Stimulated activated naive CD8-positive, alpha-beta T cell treated with anti-CD3 and anti-CD28 coated beads, Interleukin-15, amount 100 ng/mL, for 72 hours (primary cell): Measurements from ENCODE around the gene BRCA2.

Source experiments
- ATAC-seq: fragments of 150-1000 bp; cut with Tn5 transposase; 2 replicates; pipeline ENCODE4 v1.10.0; 2021; ENCODE audit warnings: mild to moderate bottlenecking, moderate library complexity
- DNase-seq, 2 donors: peaks; one replicate each; pipeline ENCODE4 v3.0.0; 2021 to 2022
- H3K27ac Mint-ChIP-seq, 2 donors: one replicate each; pipeline ENCODE4 v1.8.0; 2022; ENCODE audit warnings: mild to moderate bottlenecking in 2 of 2, mixed read lengths in 2 of 2, moderate library complexity in 2 of 2
- H3K27me3 Mint-ChIP-seq: one replicate; pipeline ENCODE4 v1.8.0; 2022; ENCODE audit warnings: mixed read lengths
- H3K4me1 Mint-ChIP-seq: one replicate; pipeline ENCODE4 v1.8.0; 2022; ENCODE audit warnings: mild to moderate bottlenecking, mixed read lengths
- H3K4me3 Mint-ChIP-seq, 2 donors: one replicate each; pipeline ENCODE4 v1.8.0; 2022; ENCODE audit warnings: mild to moderate bottlenecking in 2 of 2, mixed read lengths in 2 of 2, moderate library complexity in 1 of 2
- H3K9me3 Mint-ChIP-seq, 2 donors: one replicate each; pipeline ENCODE4 v1.8.0; 2022; ENCODE audit warnings: mixed read lengths in 2 of 2

The BRCA2 gene

GRCh38 chr13:32299893-32300292, 15.4 kb upstream of the BRCA2 start:
- ATAC-seq (peak; percentile 42), DNase-seq (no peak)
- Mint-ChIP-seq H3K4me3 (no peak overlapping the region), H3K4me1 (no peaks in the 10 kb centered on the region), H3K27me3 (peaks cover 5% of the 10 kb centered on the region), H3K9me3 (no peaks in the 10 kb centered on the region), H3K27ac (no peak overlapping the region)

- H3K27ac Mint-ChIP-seq, result no peak overlapping the region
- H3K27me3 Mint-ChIP-seq, result peaks cover 5% of the 10 kb centered on the region
- H3K9me3 Mint-ChIP-seq, result no peaks in the 10 kb centered on the region
- H3K4me1 Mint-ChIP-seq, result no peaks in the 10 kb centered on the region
- ATAC-seq, result no peak
- no peak for DNase-seq
- H3K4me3 Mint-ChIP-seq, result no peak overlapping the region
These were observed 14.9 kb upstream of the BRCA2 start for GRCh38 chr13:32300406-32300805.

GRCh38 chr13:32300920-32301319, 14.4 kb upstream of the BRCA2 start:
- ATAC-seq (peak; percentile 58), DNase-seq (no peak)
- Mint-ChIP-seq H3K27me3 (peaks cover 2% of the 10 kb centered on the region), H3K4me1 (no peaks in the 10 kb centered on the region), H3K4me3 (no peak overlapping the region), H3K9me3 (no peaks in the 10 kb centered on the region), H3K27ac (no peak overlapping the region)

- no peak for ATAC-seq
- H3K27me3 Mint-ChIP-seq, result no peaks in the 10 kb centered on the region
- no peak overlapping the region for H3K4me3 Mint-ChIP-seq
- H3K4me1 Mint-ChIP-seq, result no peaks in the 10 kb centered on the region
- no peak for DNase-seq
- no peak overlapping the region for H3K27ac Mint-ChIP-seq
- no peaks in the 10 kb centered on the region for H3K9me3 Mint-ChIP-seq
These were observed 12.8 kb upstream of the BRCA2 start for GRCh38 chr13:32302461-32302860.

- Mint-ChIP-seq H3K4me1 (peaks cover 10% of the 10 kb centered on the region), H3K4me3 (no peak overlapping the region), H3K9me3 (no peaks in the 10 kb centered on the region), H3K27ac (no peak overlapping the region), H3K27me3 (no peaks in the 10 kb centered on the region)
- DNase-seq, result no peak
- ATAC-seq, result no peak
These were observed 9.7 kb upstream of the BRCA2 start for GRCh38 chr13:32305646-32306045.

- H3K4me1 Mint-ChIP-seq, result peaks cover 14% of the 10 kb centered on the region
- ATAC-seq (peak; percentile 12), DNase-seq (no peak)
- H3K27me3 Mint-ChIP-seq, result no peaks in the 10 kb centered on the region
- H3K27ac Mint-ChIP-seq, result no peak overlapping the region
- H3K9me3 Mint-ChIP-seq, result no peaks in the 10 kb centered on the region
- H3K4me3 Mint-ChIP-seq, result peak overlapping the region in 1 of 2 donors; percentile 25
These were observed 5.8 kb upstream of the BRCA2 start for GRCh38 chr13:32309312-32310133.

- no peak overlapping the region for H3K27ac Mint-ChIP-seq
- H3K4me1 Mint-ChIP-seq, result peaks cover 21% of the 10 kb centered on the region
- H3K27me3 Mint-ChIP-seq, result no peaks in the 10 kb centered on the region
- peak; percentile 19 to 30 for DNase-seq
- peak; percentile 57 for ATAC-seq
- no peaks in the 10 kb centered on the region for H3K9me3 Mint-ChIP-seq
- no peak overlapping the region for H3K4me3 Mint-ChIP-seq
These were observed 5.1 kb upstream of the BRCA2 start for GRCh38 chr13:32310134-32310706.

GRCh38 chr13:32311188-32311897, 4.0 kb upstream of the BRCA2 start:
- DNase-seq (no peak), ATAC-seq (no peak)
- H3K4me3 Mint-ChIP-seq, result no peak overlapping the region
- no peaks in the 10 kb centered on the region for H3K27me3 Mint-ChIP-seq
- peaks cover 21% of the 10 kb centered on the region for H3K4me1 Mint-ChIP-seq
- no peaks in the 10 kb centered on the region for H3K9me3 Mint-ChIP-seq
- H3K27ac Mint-ChIP-seq, result no peak overlapping the region

- Mint-ChIP-seq H3K27me3 (no peaks in the 10 kb centered on the region), H3K9me3 (no peaks in the 10 kb centered on the region), H3K4me3 (peak overlapping the region; percentile 98 to 99), H3K27ac (peak overlapping the region; percentile 100), H3K4me1 (peaks cover 14% of the 10 kb centered on the region)
- ATAC-seq (peak; percentile 83), DNase-seq (peak; percentile 70 to 76)
These were observed 754 bp upstream of the BRCA2 start for GRCh38 chr13:32314271-32315237.

- DNase-seq (no peak), ATAC-seq (peak; percentile 48)
- Mint-ChIP-seq H3K4me1 (peaks cover 11% of the 10 kb centered on the region), H3K27me3 (no peaks in the 10 kb centered on the region), H3K27ac (peak overlapping the region; percentile 100), H3K4me3 (peak overlapping the region; percentile 98 to 99), H3K9me3 (no peaks in the 10 kb centered on the region)
These were observed 676 bp downstream of the BRCA2 start for GRCh38 chr13:32316028-32316339.

GRCh38 chr13:32316501-32316900, 1.2 kb downstream of the BRCA2 start:
- Mint-ChIP-seq H3K27ac (peak overlapping the region in 1 of 2 donors; percentile 100), H3K4me1 (peaks cover 11% of the 10 kb centered on the region)
- no peak for DNase-seq

GRCh38 chr13:32317716-32318465, 2.6 kb downstream of the BRCA2 start:
- H3K27me3 Mint-ChIP-seq, result no peaks in the 10 kb centered on the region
- H3K4me1 Mint-ChIP-seq, result peaks cover 11% of the 10 kb centered on the region
- ATAC-seq (no peak), DNase-seq (no peak)
- peak overlapping the region in 1 of 2 donors; percentile 15 for H3K4me3 Mint-ChIP-seq
- no peaks in the 10 kb centered on the region for H3K9me3 Mint-ChIP-seq
- no peak overlapping the region for H3K27ac Mint-ChIP-seq

More at GRCh38 chr13:32316501-32316900, 1.2 kb downstream of the BRCA2 start:
- ATAC-seq, result no peak
- no peaks in the 10 kb centered on the region for H3K27me3 Mint-ChIP-seq
- no peaks in the 10 kb centered on the region for H3K9me3 Mint-ChIP-seq
- peak overlapping the region; percentile 98 to 99 for H3K4me3 Mint-ChIP-seq

GRCh38 chr13:32320528-32320927, 5.2 kb downstream of the BRCA2 start:
- DNase-seq (no peak), ATAC-seq (no peak)
- H3K27ac Mint-ChIP-seq, result no peak overlapping the region
- no peak overlapping the region for H3K4me3 Mint-ChIP-seq
- H3K4me1 Mint-ChIP-seq, result no peaks in the 10 kb centered on the region
- no peaks in the 10 kb centered on the region for H3K9me3 Mint-ChIP-seq
- H3K27me3 Mint-ChIP-seq, result no peaks in the 10 kb centered on the region

- no peaks in the 10 kb centered on the region for H3K9me3 Mint-ChIP-seq
- DNase-seq (no peak), ATAC-seq (no peak)
- no peaks in the 10 kb centered on the region for H3K27me3 Mint-ChIP-seq
- no peaks in the 10 kb centered on the region for H3K4me1 Mint-ChIP-seq
- H3K4me3 Mint-ChIP-seq, result no peak overlapping the region
- no peak overlapping the region for H3K27ac Mint-ChIP-seq
These were observed 8.6 kb downstream of the BRCA2 start for GRCh38 chr13:32323912-32324311.

GRCh38 chr13:32330441-32330840, 15.1 kb downstream of the BRCA2 start:
- ATAC-seq (no peak), DNase-seq (no peak)
- Mint-ChIP-seq H3K9me3 (no peaks in the 10 kb centered on the region), H3K27ac (no peak overlapping the region), H3K27me3 (no peaks in the 10 kb centered on the region), H3K4me3 (no peak overlapping the region), H3K4me1 (no peaks in the 10 kb centered on the region)
